SW480 (cell line): ENCODE data around the gene JAKMIP2.
"Not testable (repeated sequence)": the region's sequence is repeated elsewhere in the genome, so short reads cannot be mapped to it uniquely, and the experiment has no call there.

Experiments used
- DNase-seq: peaks from one replicate; pipeline ENCODE4 v3.0.0-alpha.2; 2016; ENCODE audit warnings: low spot score

Gene JAKMIP2

DNA sequence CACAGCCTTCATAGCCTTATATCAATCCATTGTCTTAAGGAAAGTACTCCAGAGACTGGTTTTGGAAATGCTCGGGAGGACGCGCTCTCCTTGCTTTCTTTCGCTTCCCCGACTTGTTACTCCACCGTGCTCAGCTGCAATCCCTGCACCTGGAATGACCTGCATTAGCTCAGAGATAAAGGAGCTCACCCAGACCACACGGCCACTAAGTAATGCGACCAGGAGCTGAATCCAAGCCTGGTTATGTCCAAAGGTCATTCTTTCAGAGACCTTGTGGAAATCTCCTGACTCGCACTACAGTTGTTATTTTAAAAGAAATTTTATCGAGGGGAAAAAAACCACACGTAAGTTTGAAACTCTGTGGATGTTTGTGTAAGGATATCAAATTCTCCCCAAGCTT lies 137.3 kb downstream of the JAKMIP2 start:
- DNase-seq: no peak

DNA sequence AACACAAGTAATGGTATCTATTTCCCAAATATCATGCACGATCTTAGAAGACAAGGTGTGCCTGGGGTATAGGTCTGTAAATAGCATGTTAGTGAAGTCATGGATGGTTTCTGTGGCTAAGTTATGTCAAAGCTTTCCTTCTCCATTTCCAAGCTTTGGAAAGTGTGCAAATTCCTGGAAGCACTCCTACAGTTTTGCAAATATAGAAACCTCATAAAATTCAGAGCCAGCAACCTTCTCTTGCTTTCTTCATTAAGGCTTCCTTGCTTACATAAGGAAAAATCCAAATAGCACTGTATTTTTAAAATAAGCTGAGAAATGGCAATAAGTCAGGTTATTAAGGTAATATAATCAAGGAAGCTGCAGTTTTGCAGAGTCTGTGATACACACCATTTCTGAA lies 138.1 kb downstream of the JAKMIP2 start:
- DNase-seq: no peak

DNA sequence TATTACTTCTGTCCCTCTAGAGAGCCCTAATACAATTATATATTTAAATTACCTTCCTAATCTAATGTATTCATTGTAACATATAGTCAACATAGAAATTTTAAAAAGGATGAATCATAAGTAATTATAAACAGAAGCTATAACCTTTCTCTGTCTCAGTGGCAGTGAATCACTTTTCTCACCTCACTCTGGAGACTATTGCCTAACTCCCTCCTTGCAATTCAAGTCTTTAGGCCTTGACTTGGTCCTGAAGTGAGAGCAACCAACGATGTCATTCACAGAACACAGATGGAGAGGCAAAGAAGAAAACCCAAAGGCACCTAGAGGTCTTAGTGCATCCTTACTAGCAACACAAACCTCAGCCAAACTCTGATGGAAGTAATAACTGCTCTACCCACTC lies 139.4 kb downstream of the JAKMIP2 start:
- no peak for DNase-seq

DNA sequence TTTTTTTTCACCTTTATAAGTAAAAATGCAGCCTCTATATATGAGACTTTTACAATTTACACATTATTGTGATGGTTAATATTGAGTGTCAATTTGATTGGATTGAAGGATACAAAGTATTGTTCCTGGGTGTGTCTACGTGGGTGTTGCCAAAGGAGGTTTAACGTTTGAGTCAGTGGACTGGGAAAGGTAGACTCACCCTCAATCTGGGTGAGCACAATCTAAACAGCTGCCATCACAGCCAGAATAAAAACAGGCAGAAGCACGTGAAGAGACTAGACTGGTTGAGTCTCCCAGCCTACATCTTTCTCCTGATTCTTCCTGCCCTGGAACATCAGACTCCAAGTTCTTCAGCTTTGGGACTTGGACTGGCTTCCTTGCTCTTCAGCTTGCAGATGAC lies 139.9 kb downstream of the JAKMIP2 start:
- DNase-seq: no peak

GRCh38 chr5:147639321-147639720 lies 143.2 kb downstream of the JAKMIP2 start:
- DNase-seq: no peak

DNA sequence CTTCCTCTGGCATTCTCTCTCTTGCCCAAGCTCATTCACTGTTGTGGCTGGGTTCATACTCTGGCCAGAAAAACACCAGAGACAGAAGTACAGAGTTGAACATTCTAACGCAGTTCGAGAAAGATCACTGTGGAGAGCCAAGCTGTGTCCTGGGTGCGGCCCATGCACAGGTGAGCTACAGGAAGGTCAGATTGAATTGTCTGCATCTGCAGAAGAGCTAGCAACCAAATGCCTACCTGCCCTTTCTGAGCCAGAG lies 145.9 kb downstream of the JAKMIP2 start:
- DNase-seq: no peak

DNA sequence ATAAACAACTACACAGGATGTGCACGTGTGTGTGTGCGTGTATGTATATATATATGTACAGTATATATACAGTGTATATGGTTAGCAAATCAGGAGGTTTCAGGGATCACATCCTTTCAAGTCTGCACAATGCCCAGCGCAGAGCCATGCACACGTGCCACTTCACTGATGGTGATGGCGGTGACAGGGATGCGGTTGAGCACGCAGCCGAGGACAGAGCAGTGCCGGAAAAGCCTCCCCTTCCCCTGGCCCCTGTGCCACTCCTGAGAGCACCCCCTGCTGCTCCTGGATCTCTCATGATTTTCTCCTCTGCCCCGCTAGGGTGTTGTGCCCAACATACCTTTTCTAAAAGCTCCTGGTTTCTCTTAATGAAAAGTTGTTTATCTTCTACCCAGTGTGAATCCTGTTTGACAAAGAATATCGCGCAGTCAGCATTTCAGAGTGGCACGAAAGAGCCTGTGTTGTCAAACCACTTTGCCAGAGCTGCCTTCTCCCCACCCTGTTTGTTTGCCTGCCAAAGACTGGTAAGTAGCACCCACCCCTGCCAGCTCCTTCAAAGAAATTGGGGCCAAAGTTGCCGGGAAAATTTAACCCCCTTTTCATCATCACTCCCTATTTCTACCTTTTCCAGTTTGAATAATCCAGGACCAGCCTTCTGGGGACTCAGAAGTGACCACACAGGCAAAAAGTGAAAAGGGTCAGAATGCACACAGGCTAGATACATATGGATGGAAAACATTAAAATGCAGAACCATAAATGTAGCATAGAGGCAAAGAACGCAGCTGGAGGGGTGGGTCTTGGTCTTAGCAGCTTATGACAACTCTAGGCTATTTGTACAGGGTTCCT lies 146.4 kb downstream of the JAKMIP2 start:
- no peak for DNase-seq

- DNase-seq: not testable (repeated sequence)
Observed at GRCh38 chr5:147635439-147635838, 147.1 kb downstream of the JAKMIP2 start.

- no peak for DNase-seq
Observed at GRCh38 chr5:147633173-147633572, 149.4 kb downstream of the JAKMIP2 start.

DNA sequence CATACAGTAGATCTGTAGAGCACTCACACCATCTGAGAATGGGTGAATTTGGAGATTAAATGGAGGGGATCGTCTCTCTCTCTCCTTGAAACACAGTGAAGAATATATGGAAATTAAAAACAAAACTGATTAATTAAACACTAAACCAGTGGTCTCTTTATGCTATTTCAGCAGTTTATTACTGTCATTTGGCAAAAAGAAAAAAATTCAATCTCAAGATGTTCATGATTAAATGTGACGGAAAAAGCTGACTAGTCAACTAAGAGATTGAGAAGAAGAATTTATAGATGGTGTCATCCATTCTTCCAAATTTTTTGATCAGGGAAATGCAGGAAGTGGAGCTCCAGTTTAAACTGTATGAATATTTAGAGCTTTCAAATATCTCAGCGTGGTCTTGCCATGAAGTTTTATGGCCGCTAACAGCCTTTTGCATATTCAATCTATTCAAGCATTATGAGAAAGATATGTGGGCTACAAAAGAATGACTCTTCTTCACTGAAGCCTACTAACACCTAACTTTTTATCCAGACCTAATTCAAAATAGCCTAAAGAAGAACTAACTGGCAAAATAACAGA lies 151.0 kb downstream of the JAKMIP2 start:
- no peak for DNase-seq

DNA sequence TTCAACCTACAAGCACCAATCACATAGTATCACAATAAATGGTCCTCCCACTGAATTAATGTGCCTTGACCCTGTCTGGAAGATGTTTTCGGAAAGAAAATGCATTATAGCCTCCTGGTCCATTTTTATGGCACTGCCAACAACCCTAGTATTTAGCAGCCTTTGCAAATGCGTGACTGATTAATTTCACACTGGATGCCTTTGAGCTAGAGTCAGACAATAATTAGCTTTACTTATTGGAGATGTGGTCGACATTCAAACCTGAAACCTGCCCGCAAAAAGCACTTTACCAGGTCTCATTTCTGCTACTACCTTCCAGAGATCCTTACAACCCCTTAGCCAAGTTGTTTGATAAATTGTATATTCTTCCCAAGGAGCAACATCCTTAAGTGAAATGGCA lies 153.3 kb downstream of the JAKMIP2 start:
- DNase-seq: no peak

GRCh38 chr5:147628058-147628895 lies 154.3 kb downstream of the JAKMIP2 start:
- DNase-seq: peak; percentile 62

DNA sequence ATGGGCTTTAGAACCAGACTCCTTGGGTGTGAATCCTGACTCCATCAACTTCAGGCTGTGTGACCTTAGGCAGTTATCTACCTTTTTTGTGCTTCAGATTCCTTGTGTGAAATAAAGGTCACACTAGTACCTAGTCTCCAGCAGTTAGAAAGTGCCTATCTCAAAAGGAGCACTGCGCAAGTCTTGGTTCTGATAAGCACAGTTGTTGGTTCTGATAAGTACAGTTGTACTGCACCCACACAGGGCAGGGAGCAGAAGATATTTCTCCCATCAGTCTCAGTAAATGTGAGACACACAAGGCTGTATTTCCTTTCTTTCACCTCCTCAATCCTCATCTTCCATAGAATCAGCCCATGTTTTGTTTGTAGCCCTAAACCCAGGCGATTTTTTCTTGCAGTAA lies 156.1 kb downstream of the JAKMIP2 start:
- no peak for DNase-seq

- DNase-seq: no peak
Observed at GRCh38 chr5:147621016-147621415, 161.5 kb downstream of the JAKMIP2 start.

GRCh38 chr5:147619281-147619878 lies 163.1 kb downstream of the JAKMIP2 start:
- DNase-seq: no peak

DNA sequence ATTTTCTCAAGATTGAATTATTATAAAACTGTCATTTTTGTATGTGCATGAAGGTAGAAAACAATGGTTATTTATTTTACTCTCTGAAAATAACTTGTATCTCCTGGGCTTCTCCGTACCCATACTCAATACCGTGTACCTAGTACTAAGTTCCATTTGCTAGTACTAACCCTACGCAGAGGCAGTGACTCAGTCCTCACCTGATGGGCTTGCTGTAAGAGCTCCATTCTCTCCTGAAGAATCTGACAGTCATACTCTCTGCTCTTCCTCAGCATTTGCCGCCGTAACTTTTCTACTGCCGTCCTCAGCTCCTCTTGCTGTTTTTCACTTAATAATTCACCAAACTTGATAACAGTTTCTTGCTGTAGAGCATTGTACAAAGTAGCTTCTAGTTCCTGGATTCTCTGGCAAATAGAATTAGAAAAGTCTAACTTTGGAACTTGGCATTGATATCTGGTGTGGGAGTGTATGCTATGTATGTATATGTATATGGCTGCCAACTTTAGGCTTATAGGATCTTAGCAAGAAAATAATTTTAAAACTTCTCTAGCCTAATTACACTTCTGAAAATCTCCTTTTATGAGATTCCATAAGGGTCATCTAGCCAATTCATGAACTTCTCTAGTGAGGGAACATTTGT lies 164.7 kb downstream of the JAKMIP2 start:
- DNase-seq: no peak

DNA sequence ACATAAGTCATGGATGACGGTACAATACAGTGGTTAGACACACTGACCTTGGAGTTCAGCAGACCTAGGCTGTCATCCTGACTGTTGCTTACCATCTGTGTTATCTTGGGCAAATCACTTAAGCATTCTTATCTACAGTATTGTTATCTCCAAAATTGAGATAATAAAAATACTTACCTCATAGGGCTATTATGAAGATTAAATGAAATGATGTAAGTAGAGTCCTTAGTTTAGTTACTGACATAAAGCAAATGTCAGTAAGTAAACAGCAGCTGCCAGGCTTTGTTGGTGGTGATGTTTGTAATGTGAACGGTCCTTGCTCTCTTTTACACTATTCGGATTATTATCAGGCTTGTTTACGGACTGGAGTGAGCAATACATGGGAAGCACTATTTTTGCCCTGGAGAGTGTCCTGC lies 165.3 kb downstream of the JAKMIP2 start:
- DNase-seq: no peak

GRCh38 chr5:147616421-147616820 lies 166.1 kb downstream of the JAKMIP2 start:
- DNase-seq: no peak

DNA sequence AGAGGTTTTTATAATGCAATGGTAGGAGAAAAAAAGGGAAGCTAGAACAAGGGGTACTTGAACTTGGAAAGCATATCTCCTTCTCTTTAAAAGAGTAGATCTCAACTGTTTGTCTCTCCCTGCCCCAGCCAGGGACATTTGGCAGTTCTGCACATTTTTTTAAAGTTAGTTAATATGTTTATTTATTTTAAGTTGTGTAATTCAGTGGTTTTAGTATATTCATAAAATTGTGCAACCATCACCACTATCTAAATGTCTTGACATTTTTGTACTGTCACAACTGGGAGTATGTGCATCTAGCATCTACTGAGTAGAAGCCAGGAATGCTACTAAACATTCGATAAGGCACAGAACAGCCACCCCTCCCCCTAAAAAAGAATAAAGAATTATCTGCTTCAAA lies 169.2 kb downstream of the JAKMIP2 start:
- DNase-seq: no peak

DNA sequence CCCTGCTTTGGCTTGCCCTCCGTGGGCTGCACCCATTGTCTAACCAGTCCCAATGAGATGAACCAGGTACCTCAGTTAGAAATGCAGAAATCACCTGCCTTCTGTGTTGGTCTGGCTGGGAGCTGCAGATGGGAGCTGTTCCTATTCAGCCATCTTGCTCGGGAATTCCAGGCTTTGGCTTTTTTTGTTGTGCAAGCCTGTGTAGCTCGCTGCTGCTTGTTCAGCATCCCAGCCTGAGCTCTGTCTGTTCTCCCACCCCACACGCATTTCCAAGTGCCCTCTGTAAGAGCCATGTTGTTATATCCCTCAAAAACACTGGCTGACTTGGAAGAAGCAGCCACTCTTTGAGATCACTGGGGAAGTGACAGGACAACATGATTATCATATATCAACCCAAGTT lies 171.0 kb downstream of the JAKMIP2 start:
- DNase-seq: no peak

GRCh38 chr5:147610798-147611197 lies 171.7 kb downstream of the JAKMIP2 start:
- no peak for DNase-seq

DNA sequence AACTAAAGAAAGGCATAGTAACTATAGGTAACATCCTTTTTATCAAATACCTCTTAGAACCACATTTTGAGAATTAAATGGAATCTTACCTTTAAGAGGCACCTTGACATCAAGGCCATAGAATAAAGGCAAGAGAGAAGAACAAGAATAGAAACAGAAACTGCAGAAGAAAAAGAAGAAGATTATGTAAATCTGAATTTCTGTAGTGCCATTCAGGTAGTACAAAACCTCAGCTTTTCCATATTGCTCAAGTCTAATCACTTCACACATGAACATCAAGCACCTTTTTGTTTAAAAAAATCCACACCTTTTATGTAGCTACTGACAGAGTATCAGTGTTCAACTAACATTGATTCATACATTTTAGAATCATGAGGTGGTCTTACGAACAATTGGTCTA lies 180.9 kb downstream of the JAKMIP2 start:
- DNase-seq: no peak
